ENCODE measurements around the gene SKAP2.

Gene SKAP2

GRCh38 chr7:26626687-26627086 is 237.7 kb downstream of the SKAP2 start:
- Histone ChIP-seq H3K4me3 (ENCODE audit: low read depth, low read length) (no peak overlapping the region), H3K27me3 (ENCODE audit: control insufficient read depth, insufficient read depth, low read length) (no peaks in the 10 kb centered on the region), H3K9me3 (ENCODE audit: control insufficient read depth, insufficient read depth, low read length) (no peaks in the 10 kb centered on the region), H3K9ac (ENCODE audit: low read depth, low read length) (no peak overlapping the region), H3K4me1 (ENCODE audit: control insufficient read depth, insufficient read depth, low read length) (no peaks in the 10 kb centered on the region), H3K36me3 (ENCODE audit: control insufficient read depth, insufficient read depth, low read length) (no peaks in the 10 kb centered on the region)

GRCh38 chr7:26626156-26626555 is 238.2 kb downstream of the SKAP2 start:
- Histone ChIP-seq H3K4me3 (ENCODE audit: low read depth, low read length) (no peak overlapping the region), H3K36me3 (ENCODE audit: control insufficient read depth, insufficient read depth, low read length) (no peaks in the 10 kb centered on the region), H3K9ac (ENCODE audit: low read depth, low read length) (no peak overlapping the region), H3K4me1 (ENCODE audit: control insufficient read depth, insufficient read depth, low read length) (no peaks in the 10 kb centered on the region), H3K27me3 (ENCODE audit: control insufficient read depth, insufficient read depth, low read length) (no peaks in the 10 kb centered on the region), H3K9me3 (ENCODE audit: control insufficient read depth, insufficient read depth, low read length) (no peaks in the 10 kb centered on the region)

- Histone ChIP-seq H3K27me3 (ENCODE audit: control insufficient read depth, insufficient read depth, low read length) (no peaks in the 10 kb centered on the region), H3K9me3 (ENCODE audit: control insufficient read depth, insufficient read depth, low read length) (no peaks in the 10 kb centered on the region), H3K36me3 (ENCODE audit: control insufficient read depth, insufficient read depth, low read length) (no peaks in the 10 kb centered on the region), H3K9ac (ENCODE audit: low read depth, low read length) (no peak overlapping the region), H3K4me1 (ENCODE audit: control insufficient read depth, insufficient read depth, low read length) (peaks cover 3% of the 10 kb centered on the region), H3K4me3 (ENCODE audit: low read depth, low read length) (no peak overlapping the region)
Observed at GRCh38 chr7:26625286-26625685, 239.1 kb downstream of the SKAP2 start.

GRCh38 chr7:26624839-26625238 is 239.6 kb downstream of the SKAP2 start:
- H3K4me1 ChIP-seq (ENCODE audit: control insufficient read depth, insufficient read depth, low read length) = peaks cover 3% of the 10 kb centered on the region
- no peaks in the 10 kb centered on the region for H3K9me3 ChIP-seq (ENCODE audit: control insufficient read depth, insufficient read depth, low read length)
- H3K36me3 ChIP-seq (ENCODE audit: control insufficient read depth, insufficient read depth, low read length) = no peaks in the 10 kb centered on the region
- no peak overlapping the region for H3K4me3 ChIP-seq (ENCODE audit: low read depth, low read length)
- H3K27me3 ChIP-seq (ENCODE audit: control insufficient read depth, insufficient read depth, low read length) = no peaks in the 10 kb centered on the region
- H3K9ac ChIP-seq (ENCODE audit: low read depth, low read length) = no peak overlapping the region

GRCh38 chr7:26624431-26624830 is 240.0 kb downstream of the SKAP2 start:
- H3K9ac ChIP-seq (ENCODE audit: low read depth, low read length) = no peak overlapping the region

GRCh38 chr7:26620352-26620751 is 244.0 kb downstream of the SKAP2 start:
- no peaks in the 10 kb centered on the region for H3K36me3 ChIP-seq (ENCODE audit: control insufficient read depth, insufficient read depth, low read length)
- H3K27me3 ChIP-seq (ENCODE audit: control insufficient read depth, insufficient read depth, low read length) = no peaks in the 10 kb centered on the region
- peaks cover 3% of the 10 kb centered on the region for H3K4me1 ChIP-seq (ENCODE audit: control insufficient read depth, insufficient read depth, low read length)
- no peak overlapping the region for H3K9ac ChIP-seq (ENCODE audit: low read depth, low read length)
- no peaks in the 10 kb centered on the region for H3K9me3 ChIP-seq (ENCODE audit: control insufficient read depth, insufficient read depth, low read length)
- no peak overlapping the region for H3K4me3 ChIP-seq (ENCODE audit: low read depth, low read length)

More at GRCh38 chr7:26624431-26624830, 240.0 kb downstream of the SKAP2 start:
- Histone ChIP-seq H3K36me3 (ENCODE audit: control insufficient read depth, insufficient read depth, low read length) (no peaks in the 10 kb centered on the region), H3K9me3 (ENCODE audit: control insufficient read depth, insufficient read depth, low read length) (no peaks in the 10 kb centered on the region), H3K4me1 (ENCODE audit: control insufficient read depth, insufficient read depth, low read length) (peaks cover 3% of the 10 kb centered on the region), H3K27me3 (ENCODE audit: control insufficient read depth, insufficient read depth, low read length) (no peaks in the 10 kb centered on the region), H3K4me3 (ENCODE audit: low read depth, low read length) (no peak overlapping the region)

GRCh38 chr7:26619348-26619984 is 244.9 kb downstream of the SKAP2 start:
- no peaks in the 10 kb centered on the region for H3K9me3 ChIP-seq (ENCODE audit: control insufficient read depth, insufficient read depth, low read length)
- H3K27me3 ChIP-seq (ENCODE audit: control insufficient read depth, insufficient read depth, low read length) = no peaks in the 10 kb centered on the region
- H3K4me3 ChIP-seq (ENCODE audit: low read depth, low read length) = no peak overlapping the region
- peaks cover 3% of the 10 kb centered on the region for H3K4me1 ChIP-seq (ENCODE audit: control insufficient read depth, insufficient read depth, low read length)
- H3K9ac ChIP-seq (ENCODE audit: low read depth, low read length) = no peak overlapping the region
- H3K36me3 ChIP-seq (ENCODE audit: control insufficient read depth, insufficient read depth, low read length) = no peaks in the 10 kb centered on the region

GRCh38 chr7:26618898-26619297 is 245.5 kb downstream of the SKAP2 start:
- H3K36me3 ChIP-seq (ENCODE audit: control insufficient read depth, insufficient read depth, low read length) = no peaks in the 10 kb centered on the region
- no peaks in the 10 kb centered on the region for H3K27me3 ChIP-seq (ENCODE audit: control insufficient read depth, insufficient read depth, low read length)

GRCh38 chr7:26618449-26618848 is 245.9 kb downstream of the SKAP2 start:
- H3K4me3 ChIP-seq (ENCODE audit: low read depth, low read length) = no peak overlapping the region
- peaks cover 3% of the 10 kb centered on the region for H3K4me1 ChIP-seq (ENCODE audit: control insufficient read depth, insufficient read depth, low read length)
- no peak overlapping the region for H3K9ac ChIP-seq (ENCODE audit: low read depth, low read length)
- no peaks in the 10 kb centered on the region for H3K9me3 ChIP-seq (ENCODE audit: control insufficient read depth, insufficient read depth, low read length)
- no peaks in the 10 kb centered on the region for H3K27me3 ChIP-seq (ENCODE audit: control insufficient read depth, insufficient read depth, low read length)
- no peaks in the 10 kb centered on the region for H3K36me3 ChIP-seq (ENCODE audit: control insufficient read depth, insufficient read depth, low read length)

More at GRCh38 chr7:26618898-26619297, 245.5 kb downstream of the SKAP2 start:
- peaks cover 3% of the 10 kb centered on the region for H3K4me1 ChIP-seq (ENCODE audit: control insufficient read depth, insufficient read depth, low read length)
- no peaks in the 10 kb centered on the region for H3K9me3 ChIP-seq (ENCODE audit: control insufficient read depth, insufficient read depth, low read length)
- no peak overlapping the region for H3K4me3 ChIP-seq (ENCODE audit: low read depth, low read length)
- no peak overlapping the region for H3K9ac ChIP-seq (ENCODE audit: low read depth, low read length)

Data from iPS-15b (cell line).